Measurements from ENCODE around the gene SMIM5.

DNA sequence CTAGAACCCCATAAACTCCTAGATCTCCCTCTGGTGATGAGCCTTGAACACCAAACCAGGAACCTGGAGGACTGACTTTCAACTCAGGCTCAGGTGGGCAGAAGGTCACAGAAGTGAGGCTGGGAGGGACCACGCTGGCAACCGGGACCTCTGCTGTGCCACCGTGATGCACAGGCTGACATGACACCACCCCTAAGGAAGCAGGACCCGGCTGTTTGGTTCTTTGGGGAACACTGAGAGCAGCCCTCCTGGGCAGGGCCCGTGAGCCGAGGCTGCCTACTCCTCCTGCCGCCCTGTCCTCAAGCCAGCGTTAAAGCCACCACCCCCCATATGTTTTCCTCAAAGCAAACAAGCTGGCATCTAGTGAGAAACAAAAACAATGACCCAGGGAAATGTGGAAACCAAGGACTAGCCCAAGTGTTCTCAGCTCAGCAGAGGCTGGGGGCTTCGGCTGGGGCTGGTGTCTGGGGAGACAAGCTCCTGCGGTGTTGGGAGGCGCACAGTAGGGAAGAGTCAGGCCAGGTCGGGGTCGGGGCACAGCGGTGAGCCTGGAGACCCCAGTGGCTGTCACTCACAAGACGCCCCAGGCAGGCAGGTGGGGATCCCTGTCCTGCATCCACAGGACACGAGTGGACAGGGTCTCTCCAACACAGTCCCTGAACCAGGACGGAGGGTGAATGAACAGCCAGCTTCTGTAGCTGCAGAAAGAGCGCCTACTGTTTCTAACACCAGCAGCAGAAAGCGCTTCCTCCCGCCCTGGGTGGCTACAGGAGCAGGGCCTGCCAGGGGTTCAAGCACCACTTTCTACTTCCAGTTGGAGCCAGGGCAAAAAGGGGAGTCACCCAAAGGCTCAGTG is 1.7 kb downstream of the SMIM5 start:
- no peak for TF ChIP-seq TAF1 (IDR thresholded peaks at IDR 0.05; ENCODE audit: low read depth)
- TF ChIP-seq EP300 (IDR thresholded peaks at IDR 0.05; ENCODE audit: borderline replicate concordance) = no peak
- TF ChIP-seq, protein P1, sequence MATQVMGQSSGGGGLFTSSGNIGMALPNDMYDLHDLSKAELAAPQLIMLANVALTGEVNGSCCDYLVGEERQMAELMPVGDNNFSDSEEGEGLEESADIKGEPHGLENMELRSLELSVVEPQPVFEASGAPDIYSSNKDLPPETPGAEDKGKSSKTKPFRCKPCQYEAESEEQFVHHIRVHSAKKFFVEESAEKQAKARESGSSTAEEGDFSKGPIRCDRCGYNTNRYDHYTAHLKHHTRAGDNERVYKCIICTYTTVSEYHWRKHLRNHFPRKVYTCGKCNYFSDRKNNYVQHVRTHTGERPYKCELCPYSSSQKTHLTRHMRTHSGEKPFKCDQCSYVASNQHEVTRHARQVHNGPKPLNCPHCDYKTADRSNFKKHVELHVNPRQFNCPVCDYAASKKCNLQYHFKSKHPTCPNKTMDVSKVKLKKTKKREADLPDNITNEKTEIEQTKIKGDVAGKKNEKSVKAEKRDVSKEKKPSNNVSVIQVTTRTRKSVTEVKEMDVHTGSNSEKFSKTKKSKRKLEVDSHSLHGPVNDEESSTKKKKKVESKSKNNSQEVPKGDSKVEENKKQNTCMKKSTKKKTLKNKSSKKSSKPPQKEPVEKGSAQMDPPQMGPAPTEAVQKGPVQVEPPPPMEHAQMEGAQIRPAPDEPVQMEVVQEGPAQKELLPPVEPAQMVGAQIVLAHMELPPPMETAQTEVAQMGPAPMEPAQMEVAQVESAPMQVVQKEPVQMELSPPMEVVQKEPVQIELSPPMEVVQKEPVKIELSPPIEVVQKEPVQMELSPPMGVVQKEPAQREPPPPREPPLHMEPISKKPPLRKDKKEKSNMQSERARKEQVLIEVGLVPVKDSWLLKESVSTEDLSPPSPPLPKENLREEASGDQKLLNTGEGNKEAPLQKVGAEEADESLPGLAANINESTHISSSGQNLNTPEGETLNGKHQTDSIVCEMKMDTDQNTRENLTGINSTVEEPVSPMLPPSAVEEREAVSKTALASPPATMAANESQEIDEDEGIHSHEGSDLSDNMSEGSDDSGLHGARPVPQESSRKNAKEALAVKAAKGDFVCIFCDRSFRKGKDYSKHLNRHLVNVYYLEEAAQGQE (IDR thresholded peaks at IDR 0.05; ENCODE audit: low read depth) = no peak
- no peak for TF ChIP-seq CREB1 (IDR thresholded peaks at IDR 0.05; ENCODE audit: low read depth)
- no peak for TF ChIP-seq EGR1 (IDR thresholded peaks at IDR 0.05)
- TF ChIP-seq, protein P2, sequence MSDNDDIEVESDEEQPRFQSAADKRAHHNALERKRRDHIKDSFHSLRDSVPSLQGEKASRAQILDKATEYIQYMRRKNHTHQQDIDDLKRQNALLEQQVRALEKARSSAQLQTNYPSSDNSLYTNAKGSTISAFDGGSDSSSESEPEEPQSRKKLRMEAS (IDR thresholded peaks at IDR 0.05) = no peak
- no peak for TF ChIP-seq TEAD4 (IDR thresholded peaks at IDR 0.05)
- no peak for TF ChIP-seq NFIC (IDR thresholded peaks at IDR 0.05)
- no peak for TF ChIP-seq CEBPB (IDR thresholded peaks at IDR 0.05)
- no peak for TF ChIP-seq RAD21 (IDR thresholded peaks at IDR 0.05; ENCODE audit: low read depth)
- TF ChIP-seq YY1 (IDR thresholded peaks at IDR 0.05; ENCODE audit: low read depth) = no peak
- TF ChIP-seq, protein P3, sequence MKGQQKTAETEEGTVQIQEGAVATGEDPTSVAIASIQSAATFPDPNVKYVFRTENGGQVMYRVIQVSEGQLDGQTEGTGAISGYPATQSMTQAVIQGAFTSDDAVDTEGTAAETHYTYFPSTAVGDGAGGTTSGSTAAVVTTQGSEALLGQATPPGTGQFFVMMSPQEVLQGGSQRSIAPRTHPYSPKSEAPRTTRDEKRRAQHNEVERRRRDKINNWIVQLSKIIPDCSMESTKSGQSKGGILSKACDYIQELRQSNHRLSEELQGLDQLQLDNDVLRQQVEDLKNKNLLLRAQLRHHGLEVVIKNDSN (IDR thresholded peaks at IDR 0.05) = no peak

Data from Ishikawa (cell line).